ENCODE data around the gene MAPK9.
A peak's percentile ranks its signal among the peaks of the same experiment; 100 is the strongest.
"Not testable (repeated sequence)": the region's sequence is repeated elsewhere in the genome, so short reads cannot be mapped to it uniquely, and the experiment has no call there.

The MAPK9 gene

DNA sequence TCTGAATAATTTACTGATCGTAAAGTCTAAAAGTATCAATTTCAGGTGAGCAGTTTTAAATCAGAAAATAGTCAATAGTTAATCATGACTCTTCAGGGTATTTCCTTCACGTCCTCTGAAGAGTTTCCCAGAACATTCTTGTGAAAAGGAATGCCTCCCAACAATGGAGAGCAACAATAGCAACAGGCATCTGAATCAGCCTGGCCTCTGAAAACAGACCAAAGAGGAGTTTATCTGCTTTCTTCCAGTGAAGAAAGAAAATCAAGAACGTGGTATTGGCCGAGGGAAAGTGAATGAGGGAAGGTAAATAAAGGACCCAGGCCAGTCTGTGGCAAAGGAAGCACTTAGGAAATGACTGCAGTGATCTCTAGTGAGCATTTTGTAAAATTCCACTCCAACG is 56.8 kb downstream of the MAPK9 start:
- no peak for DNase-seq (ENCODE audit: low read depth)

DNA sequence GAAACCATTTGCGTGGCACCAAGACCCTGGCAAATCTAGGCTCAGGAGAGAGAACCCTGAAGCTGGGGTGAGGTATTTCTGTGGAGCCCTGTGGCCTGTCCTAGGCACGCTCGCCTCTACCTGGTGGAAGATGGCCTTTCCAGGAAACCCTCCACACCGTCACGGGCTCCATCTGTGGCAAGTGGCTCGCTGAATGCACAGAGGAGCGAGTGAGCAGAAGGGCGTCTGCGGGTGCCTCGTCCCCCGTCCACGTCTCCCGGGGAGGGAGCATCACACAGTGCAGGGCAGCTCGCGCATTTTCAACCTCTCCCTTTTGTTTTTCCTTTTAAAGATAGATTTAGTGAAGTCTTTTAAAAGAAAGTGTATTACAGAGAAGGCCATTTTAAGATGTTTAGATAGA is 57.6 kb downstream of the MAPK9 start:
- DNase-seq (ENCODE audit: low read depth), result no peak

- no peak for DNase-seq (ENCODE audit: low read depth)
Observed at GRCh38 chr5:180233729-180234128, 58.2 kb downstream of the MAPK9 start.

DNA sequence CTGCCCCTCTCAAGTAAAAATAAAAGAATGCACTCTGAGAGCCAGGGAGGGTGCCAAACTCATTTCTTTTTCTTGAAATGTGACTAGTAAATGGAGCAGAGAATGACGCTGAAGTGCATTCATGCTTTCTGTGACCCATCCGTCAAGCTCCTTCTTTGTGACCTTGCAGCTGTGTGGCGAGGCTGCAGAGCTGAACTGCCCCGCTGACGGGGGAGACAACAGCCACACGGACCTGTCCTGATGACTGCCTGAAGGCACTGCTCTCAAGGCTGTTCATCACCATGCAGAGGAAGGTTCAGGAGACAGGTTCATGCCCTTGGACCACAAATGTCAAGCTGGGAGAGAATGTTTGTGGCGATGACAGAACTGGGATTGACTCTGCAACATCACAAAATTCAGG is 61.9 kb downstream of the MAPK9 start:
- DNase-seq (ENCODE audit: low read depth), result no peak

DNA sequence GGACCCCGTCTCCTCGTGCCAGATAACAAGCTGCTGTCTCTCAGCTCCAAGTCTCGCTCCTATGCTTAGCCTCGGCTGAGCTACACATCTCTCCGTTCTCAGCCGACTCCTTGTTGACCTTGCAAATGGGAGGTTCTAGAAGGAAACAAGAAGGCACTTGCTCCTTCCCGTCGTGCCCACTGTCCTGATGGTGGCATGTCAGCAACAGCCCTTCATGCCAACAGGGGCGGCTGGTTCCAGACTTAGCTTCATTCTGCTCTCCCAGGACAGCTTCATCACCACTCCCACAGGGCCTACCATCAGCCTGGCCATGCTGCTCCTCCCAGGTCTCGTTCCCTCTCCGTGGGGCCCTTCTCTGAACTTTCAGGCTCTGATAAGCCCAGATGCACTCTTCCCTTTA is 69.8 kb downstream of the MAPK9 start:
- DNase-seq (ENCODE audit: low read depth), result no peak

- DNase-seq (ENCODE audit: low read depth), result no peak
Observed at GRCh38 chr5:180217797-180218196, 74.1 kb downstream of the MAPK9 start.

DNA sequence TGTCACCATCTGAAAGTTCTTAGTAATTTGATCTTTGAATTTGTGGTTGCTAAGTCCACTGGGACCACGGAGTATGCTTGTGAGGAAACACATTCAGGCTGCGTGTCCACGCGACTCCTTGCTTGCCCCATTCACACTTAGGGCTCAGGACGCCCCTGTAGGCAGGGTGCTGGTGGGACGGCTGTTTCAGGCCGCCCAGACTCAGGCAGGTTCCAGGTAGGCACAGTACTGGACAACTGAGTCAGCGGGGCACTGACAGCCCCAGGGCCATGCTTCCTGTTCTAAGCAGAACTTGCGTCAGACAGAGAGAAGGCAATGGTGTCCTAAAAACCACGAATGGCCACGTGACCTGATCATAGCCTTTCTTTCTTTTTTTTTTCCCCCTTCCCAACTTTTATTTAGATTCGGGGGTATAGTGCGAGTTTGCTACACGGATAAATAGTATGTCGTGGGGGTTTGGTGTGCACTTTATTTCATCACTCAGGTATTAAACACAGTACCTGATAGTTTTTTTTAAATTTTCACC is 75.2 kb downstream of the MAPK9 start:
- no peak for DNase-seq (ENCODE audit: low read depth)

DNA sequence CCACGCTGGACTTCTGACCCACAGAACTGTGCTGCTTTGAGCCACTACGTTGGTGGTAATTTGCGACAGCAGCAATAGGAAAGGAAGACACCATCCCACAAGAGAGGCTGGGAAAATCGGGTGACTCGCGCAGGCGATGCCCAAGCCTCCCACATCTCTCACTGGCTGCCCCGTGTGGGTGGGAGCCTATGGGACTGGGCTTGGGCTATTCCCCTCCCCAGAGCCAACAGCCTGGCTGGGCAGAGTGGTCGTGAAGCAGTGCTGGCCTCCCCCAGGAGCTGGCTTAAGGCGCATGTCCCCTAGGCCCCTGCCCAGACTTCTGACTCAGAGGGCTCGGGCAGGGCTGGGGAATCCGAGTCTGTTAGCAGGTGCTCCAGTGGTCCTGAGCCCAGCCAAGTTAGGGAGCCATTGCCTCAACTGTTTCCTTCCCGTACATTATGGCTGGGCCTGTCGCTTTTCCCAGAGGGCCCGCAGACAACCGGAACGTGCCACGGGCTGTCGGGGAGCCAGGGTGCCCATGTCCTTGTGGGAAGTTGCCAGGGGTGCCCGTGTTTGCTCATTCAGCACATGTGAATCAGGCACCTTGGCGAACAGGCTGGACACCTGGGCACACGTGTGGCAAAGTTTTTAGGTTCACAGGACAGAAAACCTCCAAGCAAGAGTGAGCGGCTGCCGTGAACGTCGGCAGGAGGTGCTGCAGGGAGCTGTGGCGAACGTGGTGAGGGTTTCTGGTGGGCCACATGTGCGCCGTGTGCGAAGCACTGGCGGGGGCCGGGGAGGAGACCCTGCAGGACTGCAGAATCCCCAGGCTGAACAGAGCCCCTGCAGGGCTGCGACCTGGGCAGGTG is 75.9 kb downstream of the MAPK9 start:
- DNase-seq (ENCODE audit: low read depth), result no peak

GRCh38 chr5:180214870-180215770 is 76.8 kb downstream of the MAPK9 start:
- no peak for DNase-seq (ENCODE audit: low read depth)

DNA sequence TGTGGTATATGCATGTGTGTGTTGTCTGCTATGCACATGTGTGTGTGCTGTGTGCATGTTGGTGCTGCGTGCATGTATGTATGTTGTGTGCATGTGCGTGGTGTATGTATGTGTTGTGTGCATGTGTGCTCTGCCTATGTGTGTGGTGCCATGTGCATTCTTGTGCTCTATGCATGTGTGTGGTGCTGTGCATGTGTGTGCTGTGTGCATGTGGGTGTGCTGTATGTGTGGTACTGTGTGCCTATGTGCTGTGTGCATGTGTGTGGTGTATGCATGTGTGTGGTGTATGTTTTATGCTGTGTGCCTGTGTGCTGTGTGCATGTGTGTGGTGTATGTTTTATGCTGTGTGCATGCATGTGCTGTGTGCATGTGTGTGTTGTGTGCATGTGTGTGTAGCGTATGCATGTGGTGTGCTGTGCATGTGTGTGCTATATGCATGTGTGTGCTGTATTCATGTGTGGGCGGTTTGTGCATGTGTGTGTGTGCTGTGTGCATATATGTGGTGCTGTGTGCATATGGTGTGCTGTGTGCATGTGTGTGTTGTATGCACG is 78.2 kb downstream of the MAPK9 start:
- no peak for DNase-seq (ENCODE audit: low read depth)

DNA sequence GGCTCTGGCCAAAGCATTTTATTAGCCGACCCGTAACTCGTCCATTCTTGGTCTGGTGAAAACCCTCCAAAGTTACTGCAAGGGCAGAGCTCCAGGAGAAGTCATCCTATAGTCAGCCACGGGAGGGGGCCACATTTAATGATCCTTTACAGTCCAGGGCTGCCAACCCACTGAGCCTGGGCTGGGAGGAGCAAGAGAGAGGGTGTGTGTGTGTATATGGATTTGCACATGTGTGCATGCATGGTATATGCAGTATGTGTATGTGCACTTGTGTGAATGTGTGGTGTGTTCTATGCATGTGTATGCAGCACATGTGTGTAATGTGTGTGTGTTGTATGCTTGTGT is 78.7 kb downstream of the MAPK9 start:
- no peak for DNase-seq (ENCODE audit: low read depth)

DNA sequence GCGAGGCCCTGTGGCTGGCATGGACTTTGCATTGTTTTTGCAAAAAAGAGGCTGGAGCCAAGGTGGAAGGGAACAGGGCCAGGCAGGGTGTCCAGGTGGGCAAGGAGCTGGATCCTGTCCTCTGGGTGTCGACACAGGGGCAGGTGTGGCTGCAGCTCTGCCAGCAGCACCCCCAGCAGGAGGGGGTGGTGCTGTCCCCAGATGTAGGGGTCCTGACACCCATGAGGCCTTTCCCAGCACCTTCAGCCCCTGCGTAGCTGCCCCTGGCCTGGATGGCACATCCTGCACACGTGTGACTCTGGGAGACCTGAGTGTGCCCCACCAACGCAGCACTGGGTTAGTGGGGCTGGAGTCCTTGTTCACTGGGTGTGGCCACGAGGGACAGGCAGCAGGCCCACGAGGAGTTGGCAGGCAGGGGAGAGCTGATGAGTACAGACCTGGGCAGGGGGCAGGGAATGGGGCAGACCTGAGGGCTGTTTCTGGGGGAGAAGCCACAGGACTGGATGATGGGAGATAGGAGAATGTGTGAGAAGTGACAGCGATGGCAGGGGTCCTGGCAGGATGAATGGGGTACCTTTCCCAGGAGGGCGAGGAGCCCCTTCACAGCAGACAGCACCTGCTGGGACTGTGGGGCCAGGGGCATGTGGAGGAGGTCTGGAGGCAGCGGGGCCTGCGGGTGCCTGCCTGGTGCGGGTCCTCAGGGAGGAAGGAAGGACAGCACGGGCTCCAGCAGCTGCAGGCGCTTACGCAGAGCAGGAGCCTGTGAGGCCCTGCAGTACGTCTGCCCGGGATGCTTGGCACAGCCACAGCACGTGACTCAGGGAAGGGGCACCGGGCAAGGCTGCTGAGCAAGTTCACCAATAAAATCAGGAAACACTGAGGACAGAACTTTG is 79.3 kb downstream of the MAPK9 start:
- DNase-seq (ENCODE audit: low read depth), result no peak

DNA sequence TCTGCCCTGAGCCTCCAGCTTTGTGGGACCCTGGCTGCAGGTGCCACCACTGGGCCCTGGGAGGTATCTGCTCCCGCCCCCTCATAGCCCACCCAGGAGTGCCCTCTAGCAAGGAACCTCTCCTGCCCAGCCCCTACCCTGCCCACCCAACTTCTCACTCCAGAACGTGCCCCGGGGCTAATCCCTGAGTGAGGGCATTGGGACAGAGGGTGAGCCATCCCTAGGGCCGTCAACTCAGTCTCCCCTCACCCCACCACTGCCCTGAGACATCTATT is 80.2 kb downstream of the MAPK9 start:
- DNase-seq (ENCODE audit: low read depth), result no peak

GRCh38 chr5:180210961-180211760 is 80.7 kb downstream of the MAPK9 start:
- no peak for DNase-seq (ENCODE audit: low read depth)

DNA sequence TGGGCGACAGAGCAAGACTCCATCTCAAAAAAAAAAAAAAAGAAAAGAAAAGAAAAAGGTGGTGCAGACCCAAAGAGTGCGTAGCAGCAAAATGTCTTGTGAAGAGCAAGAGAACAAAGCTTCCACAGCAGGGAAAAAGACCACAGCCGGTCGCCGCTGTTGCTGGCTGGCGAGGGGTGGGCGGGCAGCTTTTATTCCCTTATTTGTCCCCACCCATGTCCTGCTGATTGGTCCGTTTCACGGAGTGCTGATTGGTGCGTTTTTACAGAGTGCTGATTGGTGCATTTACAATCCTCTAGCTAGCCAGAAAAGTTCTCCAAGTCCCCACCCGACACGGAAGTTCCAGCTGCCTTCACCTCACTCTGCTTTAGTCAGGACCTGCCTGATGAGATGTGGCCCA is 81.8 kb downstream of the MAPK9 start:
- not testable (repeated sequence) for DNase-seq (ENCODE audit: low read depth)

DNA sequence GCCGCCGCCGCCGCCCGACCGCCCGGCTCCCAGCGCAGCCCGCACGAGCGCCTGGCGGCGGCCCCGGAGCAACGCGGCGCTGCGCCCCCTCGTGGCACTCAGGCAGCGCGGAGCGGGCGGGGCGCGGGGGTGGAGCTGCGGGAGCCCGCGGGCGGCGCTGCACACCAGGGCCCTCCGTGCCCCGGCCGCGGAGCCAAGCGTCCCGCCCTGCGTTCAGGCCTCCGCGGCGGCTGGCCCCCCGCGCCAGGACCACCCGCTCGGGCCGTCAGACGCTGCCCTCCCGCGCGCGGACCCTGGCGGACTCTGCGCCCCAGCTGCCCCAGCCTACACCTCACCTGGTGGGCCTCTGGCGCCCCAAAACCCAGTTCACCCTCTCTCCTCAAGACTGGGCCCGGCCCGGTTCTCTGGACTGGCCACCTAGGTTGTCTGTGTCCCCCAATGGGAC is 82.7 kb downstream of the MAPK9 start, which contains the start of gene RASGEF1C:
TSS of gene RASGEF1C (minus strand) at position 75 of the 445 bp plus-strand sequence. CDS start 71,159 bp downstream, outside the sequence.
- peak; percentile 41 for DNase-seq (ENCODE audit: low read depth)

- DNase-seq (ENCODE audit: low read depth), result no peak
Observed at GRCh38 chr5:180208435-180209081, 83.3 kb downstream of the MAPK9 start.

DNA sequence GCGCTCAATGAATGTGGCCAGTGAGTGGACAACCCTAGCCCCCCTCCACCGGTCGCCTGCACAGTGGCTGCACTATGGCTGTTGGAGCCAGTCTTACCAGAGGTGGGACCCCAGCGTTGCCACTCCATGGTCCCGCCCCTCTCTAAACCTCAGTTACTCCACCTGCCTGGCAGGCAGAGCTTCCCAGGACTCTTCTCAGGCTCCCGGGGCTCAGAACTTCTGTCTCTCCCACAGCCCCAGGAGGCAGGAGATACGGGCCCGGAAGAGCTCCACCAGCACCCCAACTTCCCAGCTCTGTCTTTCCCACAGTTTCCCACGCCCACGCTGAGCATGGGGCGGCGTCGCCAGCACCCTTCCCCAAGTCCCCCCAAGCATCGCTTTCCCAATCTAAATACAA is 83.8 kb downstream of the MAPK9 start:
- no peak for DNase-seq (ENCODE audit: low read depth)

- no peak for DNase-seq (ENCODE audit: low read depth)
Observed at GRCh38 chr5:180207593-180207992, 84.3 kb downstream of the MAPK9 start.

DNA sequence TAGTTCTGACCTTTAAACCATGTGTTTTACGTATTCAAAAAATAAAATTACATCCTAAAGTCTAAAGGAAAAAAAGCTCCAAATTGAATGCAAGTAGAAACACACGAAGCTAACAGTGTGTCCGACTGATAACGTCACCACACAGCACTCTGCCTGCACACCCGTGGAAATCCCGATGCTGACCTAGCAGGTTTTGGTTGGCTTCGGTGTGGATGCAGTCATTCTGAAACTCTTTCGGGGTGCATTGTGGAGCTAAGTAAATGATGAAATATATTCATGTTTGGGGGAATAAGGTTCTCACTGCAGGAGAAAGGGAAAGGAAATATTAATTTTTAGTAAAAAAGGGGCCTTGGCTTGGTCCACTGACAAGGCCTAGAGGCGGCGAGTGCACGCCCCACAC is 84.9 kb downstream of the MAPK9 start:
- no peak for DNase-seq (ENCODE audit: low read depth)

All from activated T-helper 1 cell treated with Interleukin-2 at 50 U/mL for 16 hours (primary cell).